Measurements from ENCODE around the gene MYZAP. TPM values are rescaled to one million over a fixed set of nuclear protein-coding genes. Genes with fewer than 3 reads are reported as not detected.

Gene MYZAP, protein sequence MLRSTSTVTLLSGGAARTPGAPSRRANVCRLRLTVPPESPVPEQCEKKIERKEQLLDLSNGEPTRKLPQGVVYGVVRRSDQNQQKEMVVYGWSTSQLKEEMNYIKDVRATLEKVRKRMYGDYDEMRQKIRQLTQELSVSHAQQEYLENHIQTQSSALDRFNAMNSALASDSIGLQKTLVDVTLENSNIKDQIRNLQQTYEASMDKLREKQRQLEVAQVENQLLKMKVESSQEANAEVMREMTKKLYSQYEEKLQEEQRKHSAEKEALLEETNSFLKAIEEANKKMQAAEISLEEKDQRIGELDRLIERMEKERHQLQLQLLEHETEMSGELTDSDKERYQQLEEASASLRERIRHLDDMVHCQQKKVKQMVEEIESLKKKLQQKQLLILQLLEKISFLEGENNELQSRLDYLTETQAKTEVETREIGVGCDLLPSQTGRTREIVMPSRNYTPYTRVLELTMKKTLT
- total RNA-seq (2022) = 5.1 and 6.9 TPM in 2 replicates
- Bru-seq, nascent RNA = percentile 61 among the genes with signal in this experiment
- percentile 83 among the genes with signal in this experiment for BruChase-seq, experiment 1, labeled RNA remaining after a 6-hour chase
- percentile 90 among the genes with signal in this experiment for BruChase-seq, experiment 2, labeled RNA remaining after a 2-hour chase
- long read RNA-seq, transcript MYZAP-201 (13 exons, 2,361 nt) = major isoform, 11 of 13 reads
- long read RNA-seq, partial matches to known transcripts = 0 of 13 reads
- long read RNA-seq, other reads (novel, unspliced or antisense) = 1 of 13 reads

DNA sequence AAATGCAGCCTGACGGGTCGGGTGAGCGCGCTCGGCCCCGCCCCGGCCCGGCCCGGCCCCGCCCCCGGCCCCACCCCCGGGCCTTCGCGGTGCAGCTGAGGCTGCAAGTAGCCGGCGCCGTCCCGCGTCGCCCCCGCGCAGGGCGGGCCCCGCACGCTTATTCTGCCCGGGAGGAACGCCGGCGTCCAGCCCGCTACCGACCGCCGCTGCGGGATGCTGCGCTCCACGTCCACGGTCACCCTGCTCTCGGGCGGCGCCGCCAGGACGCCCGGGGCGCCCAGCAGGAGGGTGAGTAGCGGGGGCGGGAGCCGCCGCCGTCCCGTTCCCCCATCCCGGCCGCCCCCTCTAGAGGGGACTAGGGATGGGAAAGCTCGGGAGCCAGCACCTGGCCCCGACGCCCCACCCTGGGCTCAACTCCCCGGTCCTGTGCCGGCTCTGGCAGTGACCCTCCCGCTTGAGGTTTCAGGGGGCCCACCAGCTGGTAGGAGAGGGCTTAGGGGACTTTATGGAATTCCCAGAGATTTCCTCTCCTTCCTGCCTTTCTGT, at the start of gene MYZAP:
Gene MYZAP (plus strand): TSS at position 83 of the 546 bp plus-strand sequence. CDS start 131 bp downstream, at position 214.
- Mint-ChIP-seq H3K27ac (ENCODE audit: unreplicated experiment) (peak within 1 kb of the TSS; percentile 69), H3K36me3 (ENCODE audit: insufficient read depth, unreplicated experiment) (peaks cover 16% of the 10 kb centered on the region), H3K4me3 (ENCODE audit: low read depth, unreplicated experiment) (peak within 1 kb of the TSS; percentile 84), H3K9me3 (ENCODE audit: low read depth, unreplicated experiment) (no peaks in the 10 kb centered on the region), H3K27me3 (ENCODE audit: unreplicated experiment) (no peaks in the 10 kb centered on the region), H3K4me1 (ENCODE audit: low read depth, unreplicated experiment) (peaks cover 47% of the 10 kb centered on the region)
- intact Hi-C loops (cut with micrococcal nuclease; ENCODE audit: unreplicated experiment) = loop anchor here (2.0 kb wide), 2 partner anchors 15 to 31 kb away; no protein-coding TSS in a partner anchor
- TF ChIP-seq, protein P1, sequence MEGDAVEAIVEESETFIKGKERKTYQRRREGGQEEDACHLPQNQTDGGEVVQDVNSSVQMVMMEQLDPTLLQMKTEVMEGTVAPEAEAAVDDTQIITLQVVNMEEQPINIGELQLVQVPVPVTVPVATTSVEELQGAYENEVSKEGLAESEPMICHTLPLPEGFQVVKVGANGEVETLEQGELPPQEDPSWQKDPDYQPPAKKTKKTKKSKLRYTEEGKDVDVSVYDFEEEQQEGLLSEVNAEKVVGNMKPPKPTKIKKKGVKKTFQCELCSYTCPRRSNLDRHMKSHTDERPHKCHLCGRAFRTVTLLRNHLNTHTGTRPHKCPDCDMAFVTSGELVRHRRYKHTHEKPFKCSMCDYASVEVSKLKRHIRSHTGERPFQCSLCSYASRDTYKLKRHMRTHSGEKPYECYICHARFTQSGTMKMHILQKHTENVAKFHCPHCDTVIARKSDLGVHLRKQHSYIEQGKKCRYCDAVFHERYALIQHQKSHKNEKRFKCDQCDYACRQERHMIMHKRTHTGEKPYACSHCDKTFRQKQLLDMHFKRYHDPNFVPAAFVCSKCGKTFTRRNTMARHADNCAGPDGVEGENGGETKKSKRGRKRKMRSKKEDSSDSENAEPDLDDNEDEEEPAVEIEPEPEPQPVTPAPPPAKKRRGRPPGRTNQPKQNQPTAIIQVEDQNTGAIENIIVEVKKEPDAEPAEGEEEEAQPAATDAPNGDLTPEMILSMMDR (IDR thresholded peaks at IDR 0.05; ENCODE audit: unreplicated experiment) = no peak
- peak; percentile 83 for DNase-seq
- CTCF ChIA-PET = interaction anchor here (1.9 kb wide), 1 partner anchor 32 kb away, joined by 4 read pairs; no protein-coding TSS in a partner anchor
- BruUV-seq (replicated peaks) = no TSS peak

DNA sequence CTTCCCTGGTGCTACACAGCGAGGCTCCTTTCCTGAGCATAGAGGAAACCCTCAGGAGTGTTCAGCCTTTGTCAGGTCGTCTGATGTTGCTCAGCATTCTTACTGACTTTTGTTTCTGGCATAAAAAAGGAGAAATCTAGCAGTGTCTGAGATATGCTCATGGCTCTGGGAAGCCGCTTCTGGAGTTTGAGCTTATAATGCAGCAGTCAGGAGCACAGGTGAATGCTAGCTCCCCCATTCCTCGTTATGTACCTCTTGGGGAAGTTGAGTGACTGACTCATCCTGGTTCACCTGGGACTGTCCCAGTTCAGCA, 49.2 kb upstream of the MYZAP start:
- peaks cover 37% of the 10 kb centered on the region for H3K27me3 Mint-ChIP-seq (ENCODE audit: unreplicated experiment)
- H3K9me3 Mint-ChIP-seq (ENCODE audit: low read depth, unreplicated experiment) = no peaks in the 10 kb centered on the region
- CTCF ChIA-PET = interaction anchor here (0.5 to 2.0 kb wide), 9 partner anchors 9 to 323 kb away, joined by 4 to 31 read pairs (median 9); no protein-coding TSS in a partner anchor
- no peak for DNase-seq
- H3K4me1 Mint-ChIP-seq (ENCODE audit: low read depth, unreplicated experiment) = no peaks in the 10 kb centered on the region
- TF ChIP-seq, protein P1 (IDR thresholded peaks at IDR 0.05; ENCODE audit: unreplicated experiment) = no peak
- intact Hi-C loops (cut with micrococcal nuclease; ENCODE audit: unreplicated experiment) = loop anchor here (1.0 kb wide), 1 partner anchor 202 kb away; no protein-coding TSS in a partner anchor
- BruUV-seq (replicated peaks) = no TSS peak
- no peak overlapping the region for H3K4me3 Mint-ChIP-seq (ENCODE audit: low read depth, unreplicated experiment)
- H3K27ac Mint-ChIP-seq (ENCODE audit: unreplicated experiment) = no peak overlapping the region
- no peaks in the 10 kb centered on the region for H3K36me3 Mint-ChIP-seq (ENCODE audit: insufficient read depth, unreplicated experiment)

DNA sequence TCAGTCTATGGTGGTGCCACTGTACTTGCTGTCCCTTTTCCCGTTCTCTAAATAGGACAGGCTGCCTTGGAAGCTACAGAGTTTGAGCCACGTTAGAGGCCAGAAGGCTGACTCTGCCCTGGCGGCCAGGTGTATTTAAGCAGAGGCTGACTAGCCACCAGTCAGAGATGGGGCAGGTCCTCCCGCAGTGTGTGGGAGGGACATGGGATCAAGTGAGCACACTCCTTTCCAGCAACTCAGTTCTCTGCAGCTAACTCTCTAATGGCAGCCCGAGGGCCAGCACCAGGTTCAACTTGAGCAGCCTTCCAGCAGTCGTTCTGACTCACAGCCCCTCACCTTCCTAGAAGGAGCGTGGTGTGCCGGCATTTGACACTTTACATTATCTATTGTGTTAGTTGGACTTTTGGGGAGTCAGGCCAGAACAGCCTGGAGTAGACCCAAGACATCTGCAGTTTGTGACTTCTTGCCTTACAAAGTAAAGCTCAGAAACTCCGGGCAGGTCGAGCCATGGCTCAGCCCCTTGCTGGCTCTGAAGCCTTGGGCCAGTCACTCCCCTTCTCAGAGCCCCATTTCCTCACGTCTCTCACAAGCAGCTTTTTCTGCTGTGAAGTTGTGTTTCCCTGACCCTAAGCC, 46.7 kb upstream of the MYZAP start:
- TF ChIP-seq, protein P1 (IDR thresholded peaks at IDR 0.05; ENCODE audit: unreplicated experiment) = no peak
- DNase-seq = no peak
- intact Hi-C loops (cut with micrococcal nuclease; ENCODE audit: unreplicated experiment) = no loop called here
- no peaks in the 10 kb centered on the region for H3K36me3 Mint-ChIP-seq (ENCODE audit: insufficient read depth, unreplicated experiment)
- no peak overlapping the region for H3K4me3 Mint-ChIP-seq (ENCODE audit: low read depth, unreplicated experiment)
- peaks cover 23% of the 10 kb centered on the region for H3K27me3 Mint-ChIP-seq (ENCODE audit: unreplicated experiment)
- no TSS peak for BruUV-seq (replicated peaks)
- no peaks in the 10 kb centered on the region for H3K9me3 Mint-ChIP-seq (ENCODE audit: low read depth, unreplicated experiment)
- no peak overlapping the region for H3K27ac Mint-ChIP-seq (ENCODE audit: unreplicated experiment)
- H3K4me1 Mint-ChIP-seq (ENCODE audit: low read depth, unreplicated experiment) = peaks cover 17% of the 10 kb centered on the region
- CTCF ChIA-PET = interaction anchor here (1.0 kb wide), 1 partner anchor 17 kb away, joined by 3 read pairs; no protein-coding TSS in a partner anchor

DNA sequence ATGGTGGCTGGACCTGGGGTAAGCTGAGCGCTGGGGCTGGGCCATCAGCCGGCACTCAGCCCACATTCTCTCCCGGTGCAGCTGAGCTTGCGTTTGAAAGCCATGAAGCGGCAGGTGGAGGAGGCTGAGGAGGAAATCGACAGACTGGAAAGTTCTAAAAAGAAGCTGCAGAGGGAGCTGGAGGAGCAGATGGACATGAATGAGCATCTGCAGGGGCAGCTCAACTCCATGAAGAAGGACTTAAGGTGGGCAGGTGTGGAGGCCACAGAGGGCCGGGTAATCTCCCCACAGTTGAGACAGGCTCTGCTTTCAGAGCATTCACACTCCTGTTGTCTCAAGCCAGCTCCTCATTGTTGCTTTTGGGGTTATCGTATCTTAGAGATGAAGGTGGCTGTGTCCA, 45.7 kb upstream of the MYZAP start:
- DNase-seq = no peak
- Mint-ChIP-seq H3K4me3 (ENCODE audit: low read depth, unreplicated experiment) (no peak overlapping the region), H3K27ac (ENCODE audit: unreplicated experiment) (no peak overlapping the region), H3K36me3 (ENCODE audit: insufficient read depth, unreplicated experiment) (no peaks in the 10 kb centered on the region), H3K27me3 (ENCODE audit: unreplicated experiment) (peaks cover 16% of the 10 kb centered on the region), H3K4me1 (ENCODE audit: low read depth, unreplicated experiment) (peaks cover 27% of the 10 kb centered on the region), H3K9me3 (ENCODE audit: low read depth, unreplicated experiment) (no peaks in the 10 kb centered on the region)
- CTCF ChIA-PET = interaction anchor here (0.7 to 0.8 kb wide), 2 partner anchors 64 to 200 kb away, joined by 3 read pairs; no protein-coding TSS in a partner anchor
- intact Hi-C loops (cut with micrococcal nuclease; ENCODE audit: unreplicated experiment) = no loop called here
- TF ChIP-seq, protein P1 (IDR thresholded peaks at IDR 0.05; ENCODE audit: unreplicated experiment) = no peak
- BruUV-seq (replicated peaks) = no TSS peak
